K562 (cell line): ENCODE results near the gene ATG14. TPM values are rescaled to one million over a fixed set of nuclear protein-coding genes. Genes with fewer than 3 reads are reported as not detected.
A peak's percentile ranks its signal among the peaks of the same experiment; 100 is the strongest.

Source experiments
- CC2D1A ChIP-seq: fragments of 450-650 bp; IDR thresholded peaks from 2 replicates; pipeline ENCODE4 v1.6.1; 2017; ENCODE audit warnings: mild to moderate bottlenecking
- FOXA3 ChIP-seq, 2 experiments: fragments of 450-650 bp in 1 of 2; sonication (generic) in 1 of 2; formaldehyde crosslinking; IDR thresholded peaks in 1 of 2; conservative IDR thresholded peaks in 1 of 2; 2 replicates each; pipeline versions ENCODE4 v1.4.0 to v1.8.0; 2020 to 2022; ENCODE audit warnings: mild to moderate bottlenecking in 2 of 2, missing genetic modification reagents in 1 of 2
- KDM1A ChIP-seq, 2 experiments: fragments of 450-650 bp; IDR thresholded peaks; 2 replicates each; pipeline ENCODE4 v1.6.1; 2016; ENCODE audit warnings: mild to moderate bottlenecking in 2 of 2
- KLF6 ChIP-seq: fragments of 250-450 bp; sonication (Bioruptor Pico); IDR thresholded peaks from 2 replicates; pipeline ENCODE4 v1.4.0; 2020; ENCODE audit warnings: mild to moderate bottlenecking, moderate library complexity, borderline replicate concordance
- MAZ ChIP-seq, 2 experiments: fragments of 450-650 bp in 1 of 2; sonication (generic) in 1 of 2; formaldehyde crosslinking; IDR thresholded peaks in 1 of 2; conservative IDR thresholded peaks in 1 of 2; 2 replicates each; pipeline versions ENCODE4 v1.4.0 to v1.5.0; 2020; ENCODE audit warnings: mild to moderate bottlenecking in 1 of 2, missing genetic modification reagents in 1 of 2
- MCM2 ChIP-seq: fragments of 450-650 bp; IDR thresholded peaks from 2 replicates; pipeline ENCODE4 v1.6.1; 2017; ENCODE audit warnings: low read depth, mild to moderate bottlenecking
- NFATC3 ChIP-seq: fragments of 450-650 bp; IDR thresholded peaks from 2 replicates; pipeline ENCODE4 v1.6.1; 2017; ENCODE audit warnings: mild to moderate bottlenecking
- NFE2 ChIP-seq: IDR thresholded peaks from 2 replicates; pipeline ENCODE4 v1.6.1; 2014; ENCODE audit warnings: antibody characterized with exemption, low read depth
- POLR2AphosphoS5 ChIP-seq: IDR thresholded peaks from 2 replicates; pipeline ENCODE4 v1.6.1; 2011; ENCODE audit warnings: mild to moderate bottlenecking, low read depth, low read length, moderate library complexity; ENCODE audit not compliant: control insufficient read depth, insufficient read depth
- POLR2G ChIP-seq: fragments of 200-400 bp; formaldehyde crosslinking; IDR thresholded peaks from 2 replicates; pipeline ENCODE4 v1.6.1; 2017; ENCODE audit warnings: low read depth, mild to moderate bottlenecking, antibody characterized with exemption, low read length, moderate library complexity
- RNF2 ChIP-seq: sonication (generic); IDR thresholded peaks from 2 replicates; pipeline ENCODE4 v1.6.1; 2016
- SMARCE1 ChIP-seq: fragments of 450-650 bp; IDR thresholded peaks from 2 replicates; pipeline ENCODE4 v1.7.1; 2016; ENCODE audit warnings: mild to moderate bottlenecking
- SMC3 ChIP-seq: conservative IDR thresholded peaks from 2 replicates; pipeline ENCODE4 v1.6.1; 2011; ENCODE audit warnings: low read depth, low read length, improper control_type of control experiment; ENCODE audit not compliant: insufficient read depth
- SPI1 ChIP-seq: IDR thresholded peaks from 2 replicates; pipeline ENCODE4 v1.6.1; 2011; ENCODE audit warnings: low read depth, low read length, control low read depth, borderline replicate concordance
- STAT5A ChIP-seq: IDR thresholded peaks from 2 replicates; pipeline ENCODE4 v1.6.1; 2012; ENCODE audit warnings: low read length, inconsistent platforms, borderline replicate concordance
- SUPT5H ChIP-seq: fragments of 450-650 bp; IDR thresholded peaks from 2 replicates; pipeline ENCODE4 v1.6.1; 2016
- XRCC5 ChIP-seq: fragments of 200-400 bp; formaldehyde crosslinking; IDR thresholded peaks from 2 replicates; pipeline ENCODE4 v1.6.1; 2017; ENCODE audit warnings: low read depth, mild to moderate bottlenecking, low read length
- ZEB2 ChIP-seq: fragments of 450-650 bp; IDR thresholded peaks from 2 replicates; pipeline ENCODE4 v1.6.1; 2016
- ZNF311 ChIP-seq: fragments of 250-450 bp; sonication (Bioruptor Pico); IDR thresholded peaks from 2 replicates; pipeline ENCODE4 v1.4.0; 2020; ENCODE audit warnings: mild to moderate bottlenecking, moderate library complexity
- ZNF384 ChIP-seq: IDR thresholded peaks from 2 replicates; pipeline ENCODE4 v1.6.1; 2012; ENCODE audit warnings: low read depth, low read length, improper control_type of control experiment
- ZNF444 ChIP-seq: fragments of 250-450 bp; sonication (Bioruptor Pico); IDR thresholded peaks from 2 replicates; pipeline ENCODE4 v1.4.0; 2020; ENCODE audit warnings: mild to moderate bottlenecking, moderate library complexity
- ZNF507 ChIP-seq: conservative IDR thresholded peaks from 2 replicates; pipeline ENCODE4 v1.6.1; 2017; ENCODE audit warnings: missing genetic modification characterization, missing compliant biosample characterization
- ZNF668 ChIP-seq: fragments of 250-450 bp; sonication (Bioruptor Pico); IDR thresholded peaks from 2 replicates; pipeline ENCODE4 v1.8.0; 2022; ENCODE audit warnings: mild to moderate bottlenecking, inconsistent platforms
- polyA plus RNA-seq, 8 experiments: library from polyadenylated mRNA; depleted of rRNA in 4 of 8; stranded (reverse) in 5 of 8; unstranded in 3 of 8; fragments of >200 nt; fragmentation: Nextera tagmentation in 2 of 8; fragmentation: Illumina TruSeq in 1 of 8; extraction: Ambion mirVana in 2 of 8; extraction: Trizol in 1 of 8; gene quantifications; 2 replicates each; pipeline versions ENCODE4 v1.2.1 to v1.2.3, GENCODE V29; 2011 to 2014; ENCODE audit warnings: inconsistent platforms in 1 of 8, missing spikeins in 1 of 8
- total RNA-seq, 7 experiments: library from RNA; depleted of rRNA in 6 of 7; stranded (reverse); fragments of >200 nt in 6 of 7; fragmentation: Illumina TruSeq in 2 of 7; extraction: Trizol in 2 of 7; gene quantifications; 2 replicates each; pipeline versions ENCODE4 v1.2.1 to v1.2.3, GENCODE V29; 2011 to 2021; ENCODE audit warnings: low replicate concordance in 1 of 7
- TF ChIP-seq, protein P1 (sequence below), 2 experiments: fragments of 450-650 bp; conservative IDR thresholded peaks; 2 replicates each; pipeline ENCODE4 v1.6.1; 2017; ENCODE audit warnings: mild to moderate bottlenecking in 2 of 2, moderate library complexity in 2 of 2
- TF ChIP-seq, protein P2 (sequence below): fragments of 250-450 bp; sonication (Bioruptor Pico); IDR thresholded peaks from 2 replicates; pipeline ENCODE4 v1.8.0; 2021; ENCODE audit warnings: moderate library complexity, mild to moderate bottlenecking, inconsistent platforms
- TF ChIP-seq, protein P3 (sequence below): sonication (generic); formaldehyde crosslinking; IDR thresholded peaks from 2 replicates; pipeline ENCODE4 v1.9.0; 2022; ENCODE audit warnings: mild to moderate bottlenecking, missing genetic modification reagents
- TF ChIP-seq, protein P4 (sequence below): sonication (generic); formaldehyde crosslinking; IDR thresholded peaks from 2 replicates; pipeline ENCODE4 v1.8.1; 2022; ENCODE audit warnings: missing genetic modification reagents

ATG14 gene
- total and polyA plus RNA-seq, 9 of the 15 experiments (the other 6 are each of a cell fraction or from before 2014, with no cell fraction given) = 0.55 to 4.2 (median 3.5) TPM

DNA sequence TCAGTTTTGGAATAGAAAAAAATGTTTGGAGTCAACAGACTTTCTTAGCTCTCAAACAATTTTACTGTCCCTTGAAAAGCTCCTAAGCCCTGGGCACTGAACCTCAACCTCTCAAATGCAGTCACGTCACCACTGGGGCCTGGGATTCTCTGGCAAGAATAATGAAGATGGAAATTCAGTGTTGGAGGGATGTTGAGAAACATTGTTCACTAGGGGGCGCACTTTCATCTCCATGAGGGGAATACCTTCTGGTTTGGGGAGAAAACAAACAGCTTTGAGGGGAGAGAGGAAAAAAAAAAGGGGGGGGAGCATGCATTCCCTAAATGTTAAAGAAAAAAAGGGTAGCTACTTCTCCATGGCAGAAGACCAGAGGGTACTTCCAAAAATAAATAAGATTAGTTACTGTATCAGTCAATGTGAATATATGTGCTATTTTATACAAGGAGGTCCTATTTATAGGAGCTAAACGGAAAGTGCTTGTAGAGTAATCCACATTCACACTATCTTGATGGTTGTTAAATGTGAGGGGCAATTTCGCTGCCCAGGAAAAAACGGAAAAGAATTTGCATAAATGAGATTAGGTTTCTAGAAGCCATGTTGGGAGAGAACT is 34.6 kb upstream of the ATG14 start (continued):
- TF ChIP-seq, protein P1, sequence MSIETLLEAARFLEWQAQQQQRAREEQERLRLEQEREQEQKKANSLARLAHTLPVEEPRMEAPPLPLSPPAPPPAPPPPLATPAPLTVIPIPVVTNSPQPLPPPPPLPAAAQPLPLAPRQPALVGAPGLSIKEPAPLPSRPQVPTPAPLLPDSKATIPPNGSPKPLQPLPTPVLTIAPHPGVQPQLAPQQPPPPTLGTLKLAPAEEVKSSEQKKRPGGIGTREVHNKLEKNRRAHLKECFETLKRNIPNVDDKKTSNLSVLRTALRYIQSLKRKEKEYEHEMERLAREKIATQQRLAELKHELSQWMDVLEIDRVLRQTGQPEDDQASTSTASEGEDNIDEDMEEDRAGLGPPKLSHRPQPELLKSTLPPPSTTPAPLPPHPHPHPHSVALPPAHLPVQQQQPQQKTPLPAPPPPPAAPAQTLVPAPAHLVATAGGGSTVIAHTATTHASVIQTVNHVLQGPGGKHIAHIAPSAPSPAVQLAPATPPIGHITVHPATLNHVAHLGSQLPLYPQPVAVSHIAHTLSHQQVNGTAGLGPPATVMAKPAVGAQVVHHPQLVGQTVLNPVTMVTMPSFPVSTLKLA (conservative IDR thresholded peaks at IDR 0.05) = no peak
- TF ChIP-seq SMARCE1 (no peak), KLF6 (CRISPR knock-in tag) (no peak), SMC3 (peak; percentile 42; the same call in 1 of the 2 replicates), NFE2 (no peak), ZNF507 (tag) (no peak), NFATC3 (no peak), SUPT5H (no peak), ZNF384 (0 out of 2 replicates have a peak, but pooled peaks have one; percentile 27), RNF2 (no peak), KDM1A (IDR thresholded peaks at IDR 0.05) (no peak), CC2D1A (0 out of 2 replicates have a peak, but pooled peaks have one; percentile 32), ZEB2 (no peak), POLR2AphosphoS5 (no peak), STAT5A (no peak), SPI1 (no peak), MCM2 (no peak), MAZ (CRISPR knock-in tag; conservative IDR thresholded peaks at IDR 0.05 in 1 of 2, IDR thresholded peaks at IDR 0.05 in 1 of 2) (no peak), ZNF311 (CRISPR knock-in tag) (no peak), POLR2G (no peak), ZNF668 (CRISPR knock-in tag) (no peak), XRCC5 (no peak; the same call in 1 of the 2 replicates), ZNF444 (CRISPR knock-in tag) (no peak), FOXA3 (CRISPR knock-in tag; conservative IDR thresholded peaks at IDR 0.05 in 1 of 2, IDR thresholded peaks at IDR 0.05 in 1 of 2) (no peak)
- TF ChIP-seq, protein P2, sequence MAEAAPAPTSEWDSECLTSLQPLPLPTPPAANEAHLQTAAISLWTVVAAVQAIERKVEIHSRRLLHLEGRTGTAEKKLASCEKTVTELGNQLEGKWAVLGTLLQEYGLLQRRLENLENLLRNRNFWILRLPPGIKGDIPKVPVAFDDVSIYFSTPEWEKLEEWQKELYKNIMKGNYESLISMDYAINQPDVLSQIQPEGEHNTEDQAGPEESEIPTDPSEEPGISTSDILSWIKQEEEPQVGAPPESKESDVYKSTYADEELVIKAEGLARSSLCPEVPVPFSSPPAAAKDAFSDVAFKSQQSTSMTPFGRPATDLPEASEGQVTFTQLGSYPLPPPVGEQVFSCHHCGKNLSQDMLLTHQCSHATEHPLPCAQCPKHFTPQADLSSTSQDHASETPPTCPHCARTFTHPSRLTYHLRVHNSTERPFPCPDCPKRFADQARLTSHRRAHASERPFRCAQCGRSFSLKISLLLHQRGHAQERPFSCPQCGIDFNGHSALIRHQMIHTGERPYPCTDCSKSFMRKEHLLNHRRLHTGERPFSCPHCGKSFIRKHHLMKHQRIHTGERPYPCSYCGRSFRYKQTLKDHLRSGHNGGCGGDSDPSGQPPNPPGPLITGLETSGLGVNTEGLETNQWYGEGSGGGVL (CRISPR knock-in tag) = no peak
- TF ChIP-seq, protein P3, sequence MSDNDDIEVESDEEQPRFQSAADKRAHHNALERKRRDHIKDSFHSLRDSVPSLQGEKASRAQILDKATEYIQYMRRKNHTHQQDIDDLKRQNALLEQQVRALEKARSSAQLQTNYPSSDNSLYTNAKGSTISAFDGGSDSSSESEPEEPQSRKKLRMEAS (CRISPR knock-in tag) = no peak
- TF ChIP-seq, protein P4, sequence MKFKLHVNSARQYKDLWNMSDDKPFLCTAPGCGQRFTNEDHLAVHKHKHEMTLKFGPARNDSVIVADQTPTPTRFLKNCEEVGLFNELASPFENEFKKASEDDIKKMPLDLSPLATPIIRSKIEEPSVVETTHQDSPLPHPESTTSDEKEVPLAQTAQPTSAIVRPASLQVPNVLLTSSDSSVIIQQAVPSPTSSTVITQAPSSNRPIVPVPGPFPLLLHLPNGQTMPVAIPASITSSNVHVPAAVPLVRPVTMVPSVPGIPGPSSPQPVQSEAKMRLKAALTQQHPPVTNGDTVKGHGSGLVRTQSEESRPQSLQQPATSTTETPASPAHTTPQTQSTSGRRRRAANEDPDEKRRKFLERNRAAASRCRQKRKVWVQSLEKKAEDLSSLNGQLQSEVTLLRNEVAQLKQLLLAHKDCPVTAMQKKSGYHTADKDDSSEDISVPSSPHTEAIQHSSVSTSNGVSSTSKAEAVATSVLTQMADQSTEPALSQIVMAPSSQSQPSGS (CRISPR knock-in tag) = no peak
